HG02943 (cell line): ENCODE measurements around the gene IDNK.

ENCODE experiments used
- ATAC-seq: cut with Tn5 transposase; IDR thresholded peaks from one replicate; pipeline ENCODE4 v1.9.1; 2021; ENCODE audit warnings: mild to moderate bottlenecking, low read depth, moderate library complexity; ENCODE audit not compliant: unreplicated experiment

IDNK gene

GRCh38 chr9:83681490-83681889 lies 58.5 kb downstream of the IDNK start:
- ATAC-seq: no peak

- no peak for ATAC-seq
These were observed 66.0 kb downstream of the IDNK start for GRCh38 chr9:83688921-83689320.

- no peak for ATAC-seq
These were observed 68.5 kb downstream of the IDNK start for GRCh38 chr9:83691492-83691891.
